ENCODE data around the gene AWAT2.

DNA sequence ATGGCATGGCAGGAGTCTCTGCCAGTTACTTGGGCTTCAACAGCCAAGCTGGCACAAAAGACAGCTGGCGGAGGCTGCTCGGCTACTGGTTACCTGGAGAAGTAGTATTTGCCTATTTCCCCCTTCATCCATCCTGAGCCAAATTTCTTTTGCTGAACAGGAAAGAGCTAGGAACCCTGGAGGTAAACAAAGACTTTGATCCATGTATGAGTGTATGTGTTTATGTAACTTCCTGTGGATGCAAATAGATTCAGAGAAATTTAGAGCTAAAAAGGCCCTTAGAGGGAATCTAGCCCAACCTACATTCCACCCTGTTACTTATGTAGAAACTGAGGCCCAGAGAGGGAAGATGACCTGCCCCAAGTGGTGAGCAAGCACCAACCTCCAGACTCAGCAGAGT, 11.2 kb downstream of the AWAT2 start:
- TF ChIP-seq, protein P1, sequence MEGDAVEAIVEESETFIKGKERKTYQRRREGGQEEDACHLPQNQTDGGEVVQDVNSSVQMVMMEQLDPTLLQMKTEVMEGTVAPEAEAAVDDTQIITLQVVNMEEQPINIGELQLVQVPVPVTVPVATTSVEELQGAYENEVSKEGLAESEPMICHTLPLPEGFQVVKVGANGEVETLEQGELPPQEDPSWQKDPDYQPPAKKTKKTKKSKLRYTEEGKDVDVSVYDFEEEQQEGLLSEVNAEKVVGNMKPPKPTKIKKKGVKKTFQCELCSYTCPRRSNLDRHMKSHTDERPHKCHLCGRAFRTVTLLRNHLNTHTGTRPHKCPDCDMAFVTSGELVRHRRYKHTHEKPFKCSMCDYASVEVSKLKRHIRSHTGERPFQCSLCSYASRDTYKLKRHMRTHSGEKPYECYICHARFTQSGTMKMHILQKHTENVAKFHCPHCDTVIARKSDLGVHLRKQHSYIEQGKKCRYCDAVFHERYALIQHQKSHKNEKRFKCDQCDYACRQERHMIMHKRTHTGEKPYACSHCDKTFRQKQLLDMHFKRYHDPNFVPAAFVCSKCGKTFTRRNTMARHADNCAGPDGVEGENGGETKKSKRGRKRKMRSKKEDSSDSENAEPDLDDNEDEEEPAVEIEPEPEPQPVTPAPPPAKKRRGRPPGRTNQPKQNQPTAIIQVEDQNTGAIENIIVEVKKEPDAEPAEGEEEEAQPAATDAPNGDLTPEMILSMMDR (IDR thresholded peaks at IDR 0.05) = no peak
- TF ChIP-seq POLR2A (IDR thresholded peaks at IDR 0.05) = no peak

All from testis (tissue), 2 donors.